AG04450 (cell line): ENCODE results near the gene TMEFF1. TPM values are rescaled to one million over a fixed set of nuclear protein-coding genes. Genes with fewer than 3 reads are reported as not detected.
"Not testable (repeated sequence)": the region's sequence is repeated elsewhere in the genome, so short reads cannot be mapped to it uniquely, and the experiment has no call there.

Source experiments
- CTCF ChIA-PET: fragments of 300-600, 350-600 bp; formaldehyde crosslinking; extraction: SDS; loops from one replicate; lab custom pipeline; 2022; ENCODE audit warnings: antibody characterized with exemption, inconsistent platforms; lab: Charles Lee
- POLR2A ChIA-PET: fragments of 350-600 bp; formaldehyde crosslinking; extraction: SDS; loops from one replicate; lab custom pipeline; 2021; ENCODE audit warnings: antibody characterized with exemption, inconsistent platforms; lab: Yijun Ruan, JAX
- DNase-seq: peaks from one replicate; pipeline ENCODE4 v3.0.0-alpha.2; 2011; ENCODE audit warnings: low read depth, low spot score
- H3K27ac ChIP-seq: one replicate; pipeline ENCODE4 v1.5.1; 2012; ENCODE audit warnings: low read depth, low read length, control low read depth
- H3K27me3 ChIP-seq: one replicate; pipeline ENCODE4 v1.6.0; 2012; ENCODE audit warnings: low read length; ENCODE audit not compliant: control insufficient read depth, insufficient read depth
- H3K4me3 ChIP-seq: 2 replicates; pipeline ENCODE4 v1.5.1; 2011; ENCODE audit warnings: mild to moderate bottlenecking, low read depth, low read length, control low read depth
- H3K9me3 ChIP-seq: 2 replicates; pipeline ENCODE4 v1.5.1; 2012; ENCODE audit warnings: low read length; ENCODE audit not compliant: control insufficient read depth, insufficient read depth
- polyA plus RNA-seq: library from polyadenylated mRNA; depleted of rRNA; stranded (reverse); fragments of >200 nt; gene quantifications from 2 replicates; pipeline ENCODE4 v1.2.3, GENCODE V29; 2011
- TF ChIP-seq, protein P1 (sequence below): IDR thresholded peaks from 2 replicates; pipeline ENCODE4 v1.5.1; 2011; ENCODE audit warnings: low read depth, low read length, control low read depth, inconsistent platforms

The TMEFF1 gene
- polyA plus RNA-seq, 1 experiment = 0.45 TPM

- H3K27ac ChIP-seq = no peak overlapping the region
- TF ChIP-seq, protein P1, sequence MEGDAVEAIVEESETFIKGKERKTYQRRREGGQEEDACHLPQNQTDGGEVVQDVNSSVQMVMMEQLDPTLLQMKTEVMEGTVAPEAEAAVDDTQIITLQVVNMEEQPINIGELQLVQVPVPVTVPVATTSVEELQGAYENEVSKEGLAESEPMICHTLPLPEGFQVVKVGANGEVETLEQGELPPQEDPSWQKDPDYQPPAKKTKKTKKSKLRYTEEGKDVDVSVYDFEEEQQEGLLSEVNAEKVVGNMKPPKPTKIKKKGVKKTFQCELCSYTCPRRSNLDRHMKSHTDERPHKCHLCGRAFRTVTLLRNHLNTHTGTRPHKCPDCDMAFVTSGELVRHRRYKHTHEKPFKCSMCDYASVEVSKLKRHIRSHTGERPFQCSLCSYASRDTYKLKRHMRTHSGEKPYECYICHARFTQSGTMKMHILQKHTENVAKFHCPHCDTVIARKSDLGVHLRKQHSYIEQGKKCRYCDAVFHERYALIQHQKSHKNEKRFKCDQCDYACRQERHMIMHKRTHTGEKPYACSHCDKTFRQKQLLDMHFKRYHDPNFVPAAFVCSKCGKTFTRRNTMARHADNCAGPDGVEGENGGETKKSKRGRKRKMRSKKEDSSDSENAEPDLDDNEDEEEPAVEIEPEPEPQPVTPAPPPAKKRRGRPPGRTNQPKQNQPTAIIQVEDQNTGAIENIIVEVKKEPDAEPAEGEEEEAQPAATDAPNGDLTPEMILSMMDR = no peak
- H3K9me3 ChIP-seq = no peaks in the 10 kb centered on the region
- no peak for DNase-seq
- ChIA-PET CTCF (interaction anchor here (0.6 to 0.9 kb wide), 2 partner anchors 102 to 108 kb away, joined by 3 read pairs; no protein-coding TSS in a partner anchor), POLR2A (no interaction called here)
- H3K27me3 ChIP-seq = no peaks in the 10 kb centered on the region
- H3K4me3 ChIP-seq = no peak overlapping the region
Observed at GRCh38 chr9:100432736-100433135, 40.2 kb upstream of the TMEFF1 start.

GRCh38 chr9:100436571-100436970 lies 36.4 kb upstream of the TMEFF1 start:
- H3K27me3 ChIP-seq = no peaks in the 10 kb centered on the region
- CTCF ChIA-PET = interaction anchor here (0.7 to 3.9 kb wide), 10 partner anchors 9 to 420 kb away, joined by 3 to 26 read pairs (median 6); partner anchors contain the start of genes MSANTD3 and TMEFF1
- no peak overlapping the region for H3K4me3 ChIP-seq
- no peaks in the 10 kb centered on the region for H3K9me3 ChIP-seq
- TF ChIP-seq, protein P1 = no peak
- no peak overlapping the region for H3K27ac ChIP-seq
- no peak for DNase-seq
- POLR2A ChIA-PET = no interaction called here

GRCh38 chr9:100437860-100438805 lies 34.8 kb upstream of the TMEFF1 start:
- POLR2A ChIA-PET = no interaction called here
- H3K27ac ChIP-seq = no peak overlapping the region
- CTCF ChIA-PET = interaction anchor here (0.5 to 3.9 kb wide), 26 partner anchors 8 to 219 kb away, joined by 3 to 26 read pairs (median 4); partner anchors contain the start of genes MSANTD3 and TMEFF1
- TF ChIP-seq, protein P1 = peak; percentile 98
- peak; percentile 57 for DNase-seq
- H3K4me3 ChIP-seq = no peak overlapping the region
- H3K9me3 ChIP-seq = no peaks in the 10 kb centered on the region
- no peaks in the 10 kb centered on the region for H3K27me3 ChIP-seq

DNA sequence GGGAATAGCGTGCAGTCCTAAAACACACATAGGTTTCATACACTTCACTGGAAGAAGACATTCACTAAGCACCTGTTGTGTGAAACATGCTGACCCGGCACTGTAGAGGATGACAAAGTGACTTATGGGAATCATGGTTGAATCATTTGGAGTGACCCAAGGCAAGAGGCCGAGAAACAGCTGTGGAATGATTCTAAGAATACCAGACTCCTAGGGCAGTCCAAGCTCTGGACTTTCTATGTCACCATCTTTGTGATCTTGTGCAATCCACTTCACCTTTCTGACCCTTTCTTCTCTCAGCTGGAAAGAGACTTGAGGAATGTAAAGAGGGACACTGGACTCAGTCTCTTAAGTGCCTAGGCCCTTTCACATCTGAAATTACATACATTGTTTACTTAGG lies 32.9 kb upstream of the TMEFF1 start:
- ChIA-PET POLR2A (no interaction called here), CTCF (interaction anchor here (0.6 to 1.3 kb wide), 5 partner anchors 9 to 144 kb away, joined by 3 to 9 read pairs (median 3); partner anchors contain the start of gene TMEFF1)
- TF ChIP-seq, protein P1 = no peak
- no peak overlapping the region for H3K27ac ChIP-seq
- no peak overlapping the region for H3K4me3 ChIP-seq
- H3K27me3 ChIP-seq = no peaks in the 10 kb centered on the region
- no peak for DNase-seq
- H3K9me3 ChIP-seq = no peaks in the 10 kb centered on the region

DNA sequence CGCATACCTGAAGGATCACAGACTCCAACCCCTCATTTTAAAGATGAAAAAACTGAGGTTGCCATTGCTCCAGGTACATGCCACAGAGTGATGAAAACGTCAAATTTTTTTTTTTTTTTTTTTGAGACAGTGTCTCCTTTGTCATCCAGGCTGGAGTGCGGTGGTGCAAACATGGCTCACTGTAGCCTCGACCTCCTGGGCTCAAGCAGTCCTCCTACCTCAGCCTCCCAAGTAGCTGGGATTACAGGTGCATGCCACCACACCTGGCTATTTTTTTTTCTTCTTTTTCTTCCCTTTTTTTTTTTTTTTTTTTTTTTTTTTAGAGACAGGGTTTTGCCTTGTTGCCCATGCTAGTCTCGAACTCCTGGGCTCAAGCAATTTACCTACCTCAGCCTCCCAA lies 32.5 kb upstream of the TMEFF1 start:
- H3K27me3 ChIP-seq, H3K4me3 ChIP-seq, DNase-seq, H3K27ac ChIP-seq, H3K9me3 ChIP-seq, POLR2A ChIA-PET: not testable (repeated sequence)
- CTCF ChIA-PET = interaction anchor here (0.6 to 1.3 kb wide), 4 partner anchors 9 to 144 kb away, joined by 3 to 9 read pairs (median 4); partner anchors contain the start of gene TMEFF1
